GM18870 (cell line): ENCODE results near the gene C17orf75.

Experiments
- ATAC-seq: cut with Tn5 transposase; IDR thresholded peaks from one replicate; pipeline ENCODE4 v1.9.1; 2021; ENCODE audit warnings: moderate library complexity; ENCODE audit not compliant: unreplicated experiment

The C17orf75 gene

DNA sequence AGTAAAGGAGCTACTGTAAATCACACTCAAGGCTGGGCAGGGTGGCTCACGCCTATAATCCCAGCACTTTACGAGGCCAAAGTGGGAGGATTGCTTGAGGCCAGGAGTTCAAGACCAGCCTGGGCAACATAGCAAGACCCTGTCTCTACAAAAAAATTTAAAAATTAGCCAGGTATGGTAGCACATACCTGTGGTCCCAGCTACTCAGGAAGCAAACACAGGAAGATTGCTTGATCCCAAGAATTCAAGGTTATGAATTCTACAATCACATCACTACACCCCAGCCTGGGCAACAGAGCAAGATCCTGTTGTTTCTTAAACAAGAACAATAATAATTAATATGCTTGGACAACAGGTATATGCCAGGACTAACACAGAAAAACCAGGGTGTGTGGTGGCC, 63.2 kb downstream of the C17orf75 start:
- no peak for ATAC-seq
